Measurements from ENCODE around the gene ESYT3.

DNA sequence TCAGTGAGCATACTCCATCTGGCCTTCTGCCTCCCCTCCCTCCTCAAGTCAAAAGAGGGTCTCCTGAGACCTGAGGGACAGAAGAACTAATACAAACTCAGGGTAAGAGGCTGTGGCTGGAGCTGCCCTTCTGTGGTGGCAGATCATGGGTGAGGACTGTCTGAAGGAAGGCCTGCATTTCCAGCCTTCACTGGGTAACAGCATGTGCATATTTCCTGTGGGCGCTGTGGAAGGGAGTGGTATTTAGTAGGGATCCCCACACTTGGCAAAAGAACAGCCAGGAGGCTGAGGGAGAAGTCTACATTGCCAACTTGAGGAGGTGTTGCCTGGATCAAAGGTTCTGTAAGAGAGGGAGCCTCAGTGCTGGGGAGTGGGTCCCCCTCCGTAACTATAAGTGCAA, 10.1 kb upstream of the ESYT3 start:
- TF ChIP-seq REST (IDR thresholded peaks at IDR 0.05; ENCODE audit: insufficient read depth in 1 of 2, low read depth in 2 of 2, low read length in 1 of 2) (no peak), CTCF (IDR thresholded peaks at IDR 0.05) (no peak), POLR2AphosphoS5 (IDR thresholded peaks at IDR 0.05; ENCODE audit: low read depth, low read length) (no peak), TCF7L2 (IDR thresholded peaks at IDR 0.05; ENCODE audit: low read depth, low read length) (no peak)

Data from Panc1 (cell line).